HepG2 (cell line): ENCODE measurements around the gene BTF3L4. TPM values are rescaled to one million over a fixed set of nuclear protein-coding genes. Genes with fewer than 3 reads are reported as not detected.

ENCODE experiments used
- ATAC-seq: fragments of 200-7000 bp; cut with Tn5 transposase; 3 replicates; pipeline ENCODE4 v1.9.1; 2020; ENCODE audit warnings: mild to moderate bottlenecking, moderate library complexity
- BruUV-seq: library from RNA; stranded (reverse); fragments of 400-500 nt; replicated peaks from 2 replicates; lab custom pipeline; 2021; lab: Mats Ljungman, UMichigan
- CTCF ChIA-PET: fragments of 300-600 bp; formaldehyde crosslinking; extraction: SDS; loops from one replicate; lab custom pipeline; 2021; ENCODE audit warnings: low total read pairs, inconsistent platforms, low intra/inter-chr PET ratio; lab: Yijun Ruan, JAX
- POLR2A ChIA-PET: fragments of 350-600 bp; sonication (Branson Sonifier 250); formaldehyde crosslinking; loops from one replicate; lab custom pipeline; 2020; ENCODE audit warnings: antibody characterized with exemption, inconsistent platforms; lab: Yijun Ruan, JAX
- DNase-seq: peaks from one replicate; pipeline ENCODE4 v3.0.0-alpha.2; 2015; ENCODE audit warnings: low spot score
- FAIRE-seq: peaks from 3 replicates; lab custom pipeline; 2011; peaks lifted over from hg19 to GRCh38; lab: Jason Lieb, UNC
- H2AFZ ChIP-seq: one replicate; pipeline ENCODE4 v1.6.1; 2011; ENCODE audit warnings: low read length, inconsistent platforms
- H3K27ac ChIP-seq: fragments of 300-600 bp; 3 replicates; pipeline ENCODE4 v1.8.0; 2011; ENCODE audit warnings: mixed run types, mild to moderate bottlenecking, mixed read lengths, low read length, inconsistent platforms; ENCODE audit not compliant: insufficient read depth; ENCODE audit errors: extremely low read length
- H3K27me3 ChIP-seq, 2 experiments: fragments of 200-600 bp in 1 of 2; 2 replicates in 1 of 2; 3 replicates in 1 of 2; pipeline versions ENCODE4 v1.6.0 to v1.8.0; 2011; ENCODE audit warnings: low read length in 2 of 2, mild to moderate bottlenecking in 2 of 2, moderate library complexity in 2 of 2, inconsistent platforms in 1 of 2; ENCODE audit not compliant: insufficient read depth in 2 of 2, control insufficient read depth in 1 of 2
- H3K36me3 ChIP-seq, 2 experiments: fragments of 200-600 bp in 1 of 2; replicated peaks in 1 of 2; 2 replicates in 1 of 2; 3 replicates in 1 of 2; pipeline versions ENCODE4 v1.5.1 to v1.8.0; 2011; ENCODE audit warnings: low read length in 2 of 2, inconsistent platforms in 1 of 2; ENCODE audit not compliant: insufficient read depth in 2 of 2, control insufficient read depth in 1 of 2
- H3K4me1 ChIP-seq: 2 replicates; pipeline ENCODE4 v1.5.1; 2012; ENCODE audit warnings: low read length, inconsistent platforms; ENCODE audit not compliant: insufficient read depth
- H3K4me2 ChIP-seq: 2 replicates; pipeline ENCODE4 v1.6.0; 2011; ENCODE audit warnings: low read depth, low read length, inconsistent platforms
- H3K4me3 ChIP-seq, 3 experiments: fragments of 200-600 bp in 1 of 3; sonication (generic), shearing (Covaris generic) in 1 of 3; replicated peaks in 1 of 3; 2 replicates each; pipeline ENCODE4 v1.5.1; 2011 to 2016; ENCODE audit warnings: low read length in 3 of 3, inconsistent platforms in 2 of 3, low read depth in 2 of 3, mild to moderate bottlenecking in 2 of 3, control low read depth in 1 of 3, mixed read lengths in 1 of 3; ENCODE audit not compliant: insufficient read depth in 1 of 3
- H3K79me2 ChIP-seq: one replicate; pipeline ENCODE4 v1.6.1; 2011; ENCODE audit warnings: low read length, inconsistent platforms; ENCODE audit not compliant: insufficient read depth
- H3K9ac ChIP-seq: 2 replicates; pipeline ENCODE4 v1.6.0; 2011; ENCODE audit warnings: mild to moderate bottlenecking, low read depth, low read length, inconsistent platforms; ENCODE audit not compliant: insufficient read depth
- H3K9me3 ChIP-seq: 2 replicates; pipeline ENCODE4 v1.5.1; 2012; ENCODE audit warnings: mild to moderate bottlenecking, low read length
- H4K20me1 ChIP-seq: 2 replicates; pipeline ENCODE4 v1.6.0; 2011; ENCODE audit warnings: inconsistent platforms, mild to moderate bottlenecking, low read length, moderate library complexity; ENCODE audit not compliant: insufficient read depth
- CENPX ChIP-seq: sonication (generic); formaldehyde crosslinking; IDR thresholded peaks from 2 replicates; pipeline ENCODE4 v1.9.0; 2021; ENCODE audit warnings: mild to moderate bottlenecking, missing genetic modification reagents, moderate library complexity
- FOXC1 ChIP-seq: sonication (generic); formaldehyde crosslinking; IDR thresholded peaks from 2 replicates; pipeline ENCODE4 v1.8.0; 2022; ENCODE audit warnings: mild to moderate bottlenecking, missing genetic modification reagents, borderline replicate concordance
- FUBP1 ChIP-seq: sonication (generic); formaldehyde crosslinking; IDR thresholded peaks from 2 replicates; pipeline ENCODE4 v1.5.1; 2020; ENCODE audit warnings: missing genetic modification reagents, mild to moderate bottlenecking, borderline replicate concordance
- MAZ ChIP-seq, 2 experiments: sonication (generic) in 1 of 2; formaldehyde crosslinking in 1 of 2; IDR thresholded peaks; 2 replicates each; pipeline versions ENCODE4 v1.5.0 to v1.6.1; 2012 to 2020; ENCODE audit warnings: low read depth in 2 of 2, mild to moderate bottlenecking in 2 of 2, borderline replicate concordance in 1 of 2, improper control_type of control experiment in 1 of 2, low read length in 1 of 2, missing genetic modification reagents in 1 of 2, moderate library complexity in 1 of 2
- NR2F6 ChIP-seq, 2 experiments: IDR thresholded peaks; 2 replicates each; pipeline ENCODE4 v1.6.1; 2016; ENCODE audit warnings: antibody characterized with exemption in 1 of 2, mild to moderate bottlenecking in 1 of 2
- SP5 ChIP-seq: IDR thresholded peaks from 2 replicates; pipeline ENCODE4 v1.6.1; 2016; ENCODE audit warnings: low read depth, borderline replicate concordance
- ZFP90 ChIP-seq: sonication (generic); formaldehyde crosslinking; IDR thresholded peaks from 2 replicates; pipeline ENCODE4 v1.8.0; 2022; ENCODE audit warnings: missing genetic modification reagents, mild to moderate bottlenecking, inconsistent platforms, borderline replicate concordance
- ZNF75D ChIP-seq: sonication (generic); formaldehyde crosslinking; IDR thresholded peaks from 2 replicates; pipeline ENCODE4 v1.8.1; 2023; ENCODE audit warnings: missing genetic modification reagents, mild to moderate bottlenecking, borderline replicate concordance
- WGBS: methylation state at CpG from one replicate; pipeline ENCODE4 v1.1.6; 2017; ENCODE audit warnings: low lambda C conversion rate; 5-methylcytosine and 5-hydroxymethylcytosine counted together
- in situ Hi-C: cut with HindIII; loops from 2 replicates; pipeline ENCODE4 v1.10.0; 2017; ENCODE audit warnings: low pct_unique_long_range_greater_than_20kb; ENCODE audit not compliant: extremely low pct_ligation_motif_present
- intact Hi-C: fragments of 100-400 bp; cut with micrococcal nuclease; formaldehyde crosslinking; loops from one replicate; pipeline ENCODE4 v1.10.0; 2022; ENCODE audit not compliant: unreplicated experiment
- polyA plus RNA-seq, 8 experiments: library from polyadenylated mRNA; depleted of rRNA in 3 of 8; stranded (reverse) in 7 of 8; unstranded in 1 of 8; fragments of >200 nt; fragmentation: Illumina TruSeq in 4 of 8; extraction: Trizol in 4 of 8; gene quantifications; 2 replicates each; pipeline versions ENCODE4 v1.2.1 to v1.2.3, GENCODE V29; 2011 to 2016; ENCODE audit warnings: low read depth in 4 of 8, missing spikeins in 1 of 8, mixed read lengths in 1 of 8; ENCODE audit not compliant: insufficient read depth in 1 of 8
- total RNA-seq, 5 experiments: library from RNA; depleted of rRNA; stranded (reverse); fragments of >200 nt; fragmentation: Illumina TruSeq; extraction: Trizol; gene quantifications; 2 replicates each; pipeline ENCODE4 v1.2.3, GENCODE V29; 2016; ENCODE audit warnings: low read depth in 1 of 5
- TF ChIP-seq, protein P1 (sequence below): IDR thresholded peaks from 2 replicates; pipeline ENCODE4 v1.6.1; 2016

BTF3L4 gene
- total and polyA plus RNA-seq, 2 of the 13 experiments (the other 11 are each of a cell fraction or from before 2014, with no cell fraction given) = 59.0 to 74.3 TPM

GRCh38 chr1:52102336-52103013 lies 46.4 kb downstream of the BTF3L4 start:
- Histone ChIP-seq H3K9me3 (no peaks in the 10 kb centered on the region), H2AFZ (no peak overlapping the region), H3K27ac (no peak overlapping the region), H3K4me3 (no peak overlapping the region), H3K79me2 (no peaks in the 10 kb centered on the region), H3K4me1 (peaks cover 19% of the 10 kb centered on the region), H3K36me3 (no peaks in the 10 kb centered on the region), H4K20me1 (no peaks in the 10 kb centered on the region), H3K9ac (no peak overlapping the region), H3K4me2 (no peak overlapping the region), H3K27me3 (no peaks in the 10 kb centered on the region)
- ATAC-seq = no peak
- CTCF ChIA-PET = no interaction called here
- no peak for DNase-seq
- no TSS peak for BruUV-seq
- in situ Hi-C loops = no loop called here
- POLR2A ChIA-PET = no interaction called here
- TF ChIP-seq, protein P1, sequence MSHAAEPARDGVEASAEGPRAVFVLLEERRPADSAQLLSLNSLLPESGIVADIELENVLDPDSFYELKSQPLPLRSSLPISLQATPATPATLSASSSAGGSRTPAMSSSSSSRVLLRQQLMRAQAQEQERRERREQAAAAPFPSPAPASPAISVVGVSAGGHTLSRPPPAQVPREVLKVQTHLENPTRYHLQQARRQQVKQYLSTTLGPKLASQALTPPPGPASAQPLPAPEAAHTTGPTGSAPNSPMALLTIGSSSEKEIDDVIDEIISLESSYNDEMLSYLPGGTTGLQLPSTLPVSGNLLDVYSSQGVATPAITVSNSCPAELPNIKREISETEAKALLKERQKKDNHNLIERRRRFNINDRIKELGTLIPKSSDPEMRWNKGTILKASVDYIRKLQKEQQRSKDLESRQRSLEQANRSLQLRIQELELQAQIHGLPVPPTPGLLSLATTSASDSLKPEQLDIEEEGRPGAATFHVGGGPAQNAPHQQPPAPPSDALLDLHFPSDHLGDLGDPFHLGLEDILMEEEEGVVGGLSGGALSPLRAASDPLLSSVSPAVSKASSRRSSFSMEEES (CRISPR knock-in tag) = no peak
- TF ChIP-seq SP5 (no peak), CENPX (CRISPR knock-in tag) (no peak), FUBP1 (no peak)
- FAIRE-seq = no peak
- intact Hi-C loops = no loop called here
- WGBS = 56% methylated on average over 1 of the region's 1 CpG

GRCh38 chr1:52111492-52111891 lies 55.4 kb downstream of the BTF3L4 start:
- Histone ChIP-seq H3K4me1 (no peaks in the 10 kb centered on the region), H3K79me2 (no peaks in the 10 kb centered on the region), H2AFZ (no peak overlapping the region), H3K27me3 (no peaks in the 10 kb centered on the region), H3K9me3 (no peaks in the 10 kb centered on the region), H3K9ac (no peak overlapping the region), H3K4me3 (no peak overlapping the region), H4K20me1 (no peaks in the 10 kb centered on the region), H3K4me2 (no peak overlapping the region), H3K36me3 (no peaks in the 10 kb centered on the region), H3K27ac (no peak overlapping the region)
- in situ Hi-C loops = no loop called here
- ChIA-PET POLR2A (interaction anchor here (1.0 kb wide), 1 partner anchor 194 kb away, joined by 3 read pairs; no protein-coding TSS in a partner anchor), CTCF (no interaction called here)
- DNase-seq = no peak
- ATAC-seq = no peak
- intact Hi-C loops = no loop called here
- BruUV-seq = no TSS peak
- no peak for FAIRE-seq
- no peak for TF ChIP-seq ZFP90 (CRISPR knock-in tag)
- TF ChIP-seq ZNF75D (CRISPR knock-in tag) = no peak
- TF ChIP-seq FOXC1 = no peak
- TF ChIP-seq NR2F6 (IDR thresholded peaks at IDR 0.05) = no peak
- TF ChIP-seq NR2F6 (CRISPR knock-in tag; IDR thresholded peaks at IDR 0.05) = no peak
- TF ChIP-seq MAZ (IDR thresholded peaks at IDR 0.05; ENCODE audit: borderline replicate concordance, low read depth, low read length) = no peak
- no peak for TF ChIP-seq MAZ (CRISPR knock-in tag; IDR thresholded peaks at IDR 0.05; ENCODE audit: low read depth)
